ENCODE measurements around the gene PRMT1. TPM values are rescaled to one million over a fixed set of nuclear protein-coding genes. Genes with fewer than 3 reads are reported as not detected.

The PRMT1 gene
- total and polyA plus RNA-seq, 9 of the 15 experiments (the other 6 are each of a cell fraction or from before 2014, with no cell fraction given): 13.3 to 464 (median 326) TPM

GRCh38 chr19:49677901-49678674, 1.0 kb downstream of the PRMT1 start (continued):
- no peak for TF ChIP-seq ZNF77 (CRISPR knock-in tag; IDR thresholded peaks at IDR 0.05)
- 0 out of 2 replicates have a peak, but pooled peaks have one; percentile 25 for TF ChIP-seq HDAC2 (IDR thresholded peaks at IDR 0.05)
- no peak for TF ChIP-seq SNRNP70 (optimal IDR thresholded peaks at IDR 0.05; ENCODE audit: low read depth, low read length)
- TF ChIP-seq CTCF (IDR thresholded peaks at IDR 0.05 in 2 of 3, conservative IDR thresholded peaks at IDR 0.05 in 1 of 3; ENCODE audit: insufficient read depth in 2 of 3, low read depth in 1 of 3, low read length in 3 of 3): peak; percentile 72 to 89 (median 82)
- no peak for TF ChIP-seq MEIS2 (IDR thresholded peaks at IDR 0.05; ENCODE audit: partially characterized antibody)
- TF ChIP-seq GTF2E2 (tag; IDR thresholded peaks at IDR 0.05): no peak
- TF ChIP-seq JUN (IDR thresholded peaks at IDR 0.05; ENCODE audit: borderline replicate concordance, low read depth, low read length): no peak
- no peak for TF ChIP-seq JUN (CRISPR knock-in tag; IDR thresholded peaks at IDR 0.05; ENCODE audit: borderline replicate concordance)
- TF ChIP-seq ZBTB12 (CRISPR knock-in tag; IDR thresholded peaks at IDR 0.05): no peak
- TF ChIP-seq, protein P1, sequence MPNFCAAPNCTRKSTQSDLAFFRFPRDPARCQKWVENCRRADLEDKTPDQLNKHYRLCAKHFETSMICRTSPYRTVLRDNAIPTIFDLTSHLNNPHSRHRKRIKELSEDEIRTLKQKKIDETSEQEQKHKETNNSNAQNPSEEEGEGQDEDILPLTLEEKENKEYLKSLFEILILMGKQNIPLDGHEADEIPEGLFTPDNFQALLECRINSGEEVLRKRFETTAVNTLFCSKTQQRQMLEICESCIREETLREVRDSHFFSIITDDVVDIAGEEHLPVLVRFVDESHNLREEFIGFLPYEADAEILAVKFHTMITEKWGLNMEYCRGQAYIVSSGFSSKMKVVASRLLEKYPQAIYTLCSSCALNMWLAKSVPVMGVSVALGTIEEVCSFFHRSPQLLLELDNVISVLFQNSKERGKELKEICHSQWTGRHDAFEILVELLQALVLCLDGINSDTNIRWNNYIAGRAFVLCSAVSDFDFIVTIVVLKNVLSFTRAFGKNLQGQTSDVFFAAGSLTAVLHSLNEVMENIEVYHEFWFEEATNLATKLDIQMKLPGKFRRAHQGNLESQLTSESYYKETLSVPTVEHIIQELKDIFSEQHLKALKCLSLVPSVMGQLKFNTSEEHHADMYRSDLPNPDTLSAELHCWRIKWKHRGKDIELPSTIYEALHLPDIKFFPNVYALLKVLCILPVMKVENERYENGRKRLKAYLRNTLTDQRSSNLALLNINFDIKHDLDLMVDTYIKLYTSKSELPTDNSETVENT (CRISPR knock-in tag; IDR thresholded peaks at IDR 0.05): no peak
- TF ChIP-seq ZNF583 (CRISPR knock-in tag; IDR thresholded peaks at IDR 0.05): no peak
- TF ChIP-seq, protein P2, sequence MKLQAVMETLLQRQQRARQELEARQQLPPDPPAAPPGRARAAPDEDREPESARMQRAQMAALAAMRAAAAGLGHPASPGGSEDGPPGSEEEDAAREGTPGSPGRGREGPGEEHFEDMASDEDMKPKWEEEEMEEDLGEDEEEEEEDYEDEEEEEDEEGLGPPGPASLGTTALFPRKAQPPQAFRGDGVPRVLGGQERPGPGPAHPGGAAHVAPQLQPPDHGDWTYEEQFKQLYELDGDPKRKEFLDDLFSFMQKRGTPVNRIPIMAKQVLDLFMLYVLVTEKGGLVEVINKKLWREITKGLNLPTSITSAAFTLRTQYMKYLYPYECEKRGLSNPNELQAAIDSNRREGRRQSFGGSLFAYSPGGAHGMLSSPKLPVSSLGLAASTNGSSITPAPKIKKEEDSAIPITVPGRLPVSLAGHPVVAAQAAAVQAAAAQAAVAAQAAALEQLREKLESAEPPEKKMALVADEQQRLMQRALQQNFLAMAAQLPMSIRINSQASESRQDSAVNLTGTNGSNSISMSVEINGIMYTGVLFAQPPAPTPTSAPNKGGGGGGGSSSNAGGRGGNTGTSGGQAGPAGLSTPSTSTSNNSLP (IDR thresholded peaks at IDR 0.05; ENCODE audit: borderline replicate concordance, low read depth, low read length): 0 out of 2 replicates have a peak, but pooled peaks have one; percentile 46
- TF ChIP-seq BDP1 (IDR thresholded peaks at IDR 0.05; ENCODE audit: insufficient read depth, insufficient read length): no peak
- TF ChIP-seq ZSCAN29 (IDR thresholded peaks at IDR 0.05): no peak
- TF ChIP-seq ZFP30 (CRISPR knock-in tag; IDR thresholded peaks at IDR 0.05; ENCODE audit: borderline replicate concordance): no peak
- no peak for TF ChIP-seq SP1 (CRISPR knock-in tag; IDR thresholded peaks at IDR 0.05)
- no peak for TF ChIP-seq TCFL5 (CRISPR knock-in tag; conservative IDR thresholded peaks at IDR 0.05)
- no peak for TF ChIP-seq HDAC3 (IDR thresholded peaks at IDR 0.05; ENCODE audit: borderline replicate concordance, partially characterized antibody)
- no peak for TF ChIP-seq ZNF134 (CRISPR knock-in tag; conservative IDR thresholded peaks at IDR 0.05)
- no peak for TF ChIP-seq ZNF143 (CRISPR knock-in tag; IDR thresholded peaks at IDR 0.05)
- TF ChIP-seq GTF2A2 (tag; IDR thresholded peaks at IDR 0.05): no peak
- TF ChIP-seq SPI1 (IDR thresholded peaks at IDR 0.05; ENCODE audit: borderline replicate concordance, low read depth, low read length): no peak
